A549 (cell line): ENCODE measurements around the gene SPECC1L.

Source experiments
- CBX2 ChIP-seq: fragments of 200-600 bp; sonication (generic); IDR thresholded peaks from 2 replicates; pipeline ENCODE4 v1.6.1; 2016; ENCODE audit warnings: low read depth, mild to moderate bottlenecking, borderline replicate concordance
- CHD4 ChIP-seq: fragments of 200-600 bp; sonication (generic); IDR thresholded peaks from 2 replicates; pipeline ENCODE4 v1.6.1; 2016; ENCODE audit warnings: antibody characterized with exemption, mild to moderate bottlenecking, borderline replicate concordance
- CTCF ChIP-seq: fragments of >200 bp; sonication (Bioruptor Twin); formaldehyde crosslinking; IDR thresholded peaks from 3 replicates; pipeline ENCODE4 v1.5.1; 2016
- FOSL2 ChIP-seq, 2 experiments: fragments of 450-650 bp in 1 of 2; fragments of >200 bp in 1 of 2; sonication (Bioruptor Twin) in 1 of 2; formaldehyde crosslinking; IDR thresholded peaks; 2 replicates each; pipeline versions ENCODE4 v1.5.0 to v1.6.1; 2016 to 2020; ENCODE audit warnings: mild to moderate bottlenecking in 1 of 2, moderate library complexity in 1 of 2
- KDM5A ChIP-seq: fragments of 200-600 bp; sonication (generic); IDR thresholded peaks from 2 replicates; pipeline ENCODE4 v1.6.1; 2016; ENCODE audit warnings: antibody characterized with exemption, mild to moderate bottlenecking
- MAX ChIP-seq: IDR thresholded peaks from 2 replicates; pipeline ENCODE4 v1.6.1; 2012
- RAD21 ChIP-seq, 2 experiments: fragments of >200 bp in 1 of 2; sonication (Bioruptor Twin) in 1 of 2; formaldehyde crosslinking in 1 of 2; IDR thresholded peaks in 1 of 2; conservative IDR thresholded peaks in 1 of 2; 2 replicates in 1 of 2; 3 replicates in 1 of 2; pipeline ENCODE4 v1.6.1; 2012 to 2018; ENCODE audit warnings: inconsistent platforms in 1 of 2
- RCOR1 ChIP-seq: fragments of 150-350 bp; IDR thresholded peaks from 2 replicates; pipeline ENCODE4 v1.6.1; 2014; ENCODE audit warnings: antibody characterized with exemption, low read length, low read depth
- USF2 ChIP-seq: fragments of 450-650 bp; IDR thresholded peaks from 2 replicates; pipeline ENCODE4 v1.6.1; 2014; ENCODE audit warnings: antibody characterized with exemption
- ZC3H11A ChIP-seq: fragments of 450-650 bp; IDR thresholded peaks from 2 replicates; pipeline ENCODE4 v1.6.1; 2014; ENCODE audit warnings: antibody characterized with exemption, mild to moderate bottlenecking
- ZFP36 ChIP-seq: fragments of 450-650 bp; IDR thresholded peaks from 2 replicates; pipeline ENCODE4 v1.6.1; 2014; ENCODE audit warnings: borderline replicate concordance; ENCODE audit not compliant: partially characterized antibody

- TF ChIP-seq FOSL2 (IDR thresholded peaks at IDR 0.05) (no peak), FOSL2 (CRISPR knock-in tag; IDR thresholded peaks at IDR 0.05) (no peak), RAD21 (conservative IDR thresholded peaks at IDR 0.05 in 1 of 2, IDR thresholded peaks at IDR 0.05 in 1 of 2) (no peak), CTCF (no peak), RCOR1 (no peak), CHD4 (no peak), MAX (no peak), KDM5A (no peak), ZC3H11A (no peak), CBX2 (no peak), USF2 (no peak), ZFP36 (no peak)
Observed at GRCh38 chr22:24433828-24434470, 163.3 kb downstream of the SPECC1L start.
